K562 (cell line): Measurements from ENCODE around the gene CYB5R2. TPM values are rescaled to one million over a fixed set of nuclear protein-coding genes. Genes with fewer than 3 reads are reported as not detected.

Experiments
- ATAC-seq: fragments of 200-7000 bp; cut with Tn5 transposase; 3 replicates; pipeline ENCODE4 v1.9.1; 2020; ENCODE audit warnings: moderate library complexity
- BruUV-seq: library from RNA; stranded (reverse); fragments of 400-500 nt; replicated peaks from 2 replicates; lab custom pipeline; 2021; lab: Mats Ljungman, UMichigan
- CTCF ChIA-PET: fragments of 300-600 bp; formaldehyde crosslinking; extraction: SDS; loops from one replicate; lab custom pipeline; 2021; ENCODE audit warnings: low intra/inter-chr PET ratio; lab: Yijun Ruan, JAX
- POLR2A ChIA-PET: fragments of 300-600, 350-650 bp; sonication (Branson Sonifier 250); formaldehyde crosslinking; extraction: SDS; loops from one replicate; lab custom pipeline; 2021; ENCODE audit warnings: antibody characterized with exemption, inconsistent platforms; lab: Yijun Ruan, JAX
- DNase-seq, 4 experiments: peaks; one replicate each; pipeline versions ENCODE4 v3.0.0 to v3.0.0-alpha.2; 2011 to 2018; ENCODE audit warnings: low spot score in 3 of 4, mixed read lengths in 3 of 4; ENCODE audit errors: extremely low read depth in 1 of 4
- FAIRE-seq: peaks from 2 replicates; lab custom pipeline; 2011; peaks lifted over from hg19 to GRCh38; lab: Jason Lieb, UNC
- H2AFZ ChIP-seq: 2 replicates; pipeline ENCODE4 v1.6.0; 2011; ENCODE audit warnings: low read depth, low read length, control low read depth, inconsistent platforms
- H3K27ac ChIP-seq: fragments of 200-600 bp; 3 replicates; pipeline ENCODE4 v1.8.0; 2011; ENCODE audit warnings: low read depth, mild to moderate bottlenecking, control low read depth, inconsistent platforms, low read length, moderate library complexity, mixed read lengths; ENCODE audit errors: extremely low read depth
- H3K27me3 ChIP-seq, 2 experiments: fragments of 300-600 bp in 1 of 2; 2 replicates in 1 of 2; 3 replicates in 1 of 2; pipeline versions ENCODE4 v1.6.0 to v1.8.0; 2011; ENCODE audit warnings: inconsistent platforms in 2 of 2, low read length in 2 of 2, mild to moderate bottlenecking in 1 of 2, mixed read lengths in 1 of 2, moderate library complexity in 1 of 2; ENCODE audit not compliant: control insufficient read depth in 2 of 2, insufficient read depth in 2 of 2
- H3K36me3 ChIP-seq: fragments of 300-600 bp; 3 replicates; pipeline ENCODE4 v1.8.0; 2011; ENCODE audit warnings: mild to moderate bottlenecking, low read length, inconsistent platforms; ENCODE audit not compliant: control insufficient read depth, insufficient read depth
- H3K4me1 ChIP-seq, 2 experiments: fragments of 200-600 bp in 1 of 2; replicated peaks in 1 of 2; 2 replicates in 1 of 2; 3 replicates in 1 of 2; pipeline versions ENCODE4 v1.5.1 to v1.8.0; 2011; ENCODE audit warnings: inconsistent platforms in 2 of 2, low read length in 2 of 2, mild to moderate bottlenecking in 1 of 2, mixed read lengths in 1 of 2, moderate library complexity in 1 of 2; ENCODE audit not compliant: control insufficient read depth in 2 of 2, insufficient read depth in 2 of 2
- H3K4me2 ChIP-seq: 2 replicates; pipeline ENCODE4 v1.6.1; 2011; ENCODE audit warnings: low read length, control low read depth, inconsistent platforms, mixed read lengths; ENCODE audit not compliant: insufficient read depth
- H3K4me3 ChIP-seq: fragments of 200-600 bp; sonication (generic), shearing (Covaris generic); 2 replicates; pipeline ENCODE4 v1.5.1; 2016; ENCODE audit warnings: control low read depth, inconsistent platforms
- H3K79me2 ChIP-seq: fragments of 200-600 bp; 3 replicates; pipeline ENCODE4 v1.8.0; 2011; ENCODE audit warnings: low read length, inconsistent platforms; ENCODE audit not compliant: control insufficient read depth, insufficient read depth
- H3K9ac ChIP-seq, 2 experiments: 2 replicates each; pipeline versions ENCODE4 v1.6.0 to v1.6.1; 2011; ENCODE audit warnings: low read depth in 2 of 2, low read length in 2 of 2, control low read depth in 1 of 2, inconsistent platforms in 1 of 2, mild to moderate bottlenecking in 1 of 2, mixed read lengths in 1 of 2; ENCODE audit not compliant: insufficient read depth in 1 of 2
- H3K9me1 ChIP-seq: one replicate; pipeline ENCODE4 v1.6.0; 2011; ENCODE audit warnings: inconsistent platforms, mild to moderate bottlenecking, low read length, moderate library complexity; ENCODE audit not compliant: control insufficient read depth, insufficient read depth
- H3K9me3 ChIP-seq: replicated peaks from 2 replicates; pipeline ENCODE4 v1.5.1; 2011; ENCODE audit warnings: low read depth, low read length, inconsistent platforms; ENCODE audit not compliant: control insufficient read depth, insufficient read depth
- H4K20me1 ChIP-seq: replicated peaks from 2 replicates; pipeline ENCODE4 v1.6.1; 2011; ENCODE audit warnings: low read length, inconsistent platforms, mixed read lengths; ENCODE audit not compliant: control insufficient read depth, insufficient read depth
- ARID1B ChIP-seq: fragments of 450-650 bp; IDR thresholded peaks from 2 replicates; pipeline ENCODE4 v1.6.1; 2016; ENCODE audit warnings: antibody characterized with exemption, mild to moderate bottlenecking, inconsistent platforms
- ASH1L ChIP-seq: fragments of 450-650 bp; IDR thresholded peaks from 2 replicates; pipeline ENCODE4 v1.6.1; 2018; ENCODE audit warnings: borderline replicate concordance, mild to moderate bottlenecking, low read depth; ENCODE audit not compliant: partially characterized antibody
- BACH1 ChIP-seq: fragments of 200-800 bp; sonication (Bioruptor generic); IDR thresholded peaks from 2 replicates; pipeline ENCODE4 v1.6.1; 2016; ENCODE audit warnings: missing genetic modification characterization, missing compliant biosample characterization
- CBFA2T2 ChIP-seq: fragments of 450-650 bp; conservative IDR thresholded peaks from 2 replicates; pipeline ENCODE4 v1.6.1; 2017; ENCODE audit warnings: mild to moderate bottlenecking
- CTBP1 ChIP-seq: fragments of 450-650 bp; IDR thresholded peaks from 2 replicates; pipeline ENCODE4 v1.6.1; 2016; ENCODE audit warnings: borderline replicate concordance
- GABPA ChIP-seq: fragments of 200-800 bp; sonication (Bioruptor generic); conservative IDR thresholded peaks from 2 replicates; pipeline ENCODE4 v1.6.1; 2016; ENCODE audit warnings: low read depth, missing genetic modification characterization, missing compliant biosample characterization
- GTF2B ChIP-seq: IDR thresholded peaks from 2 replicates; pipeline ENCODE4 v1.6.1; 2011; ENCODE audit not compliant: insufficient read length; ENCODE audit errors: extremely low read depth
- ID3 ChIP-seq, 2 experiments: fragments of 250-450 bp in 1 of 2; fragments of 450-650 bp in 1 of 2; sonication (Bioruptor Pico) in 1 of 2; IDR thresholded peaks; 2 replicates each; pipeline versions ENCODE4 v1.6.1 to v1.8.0; 2016 to 2021; ENCODE audit warnings: mild to moderate bottlenecking in 2 of 2, moderate library complexity in 2 of 2, missing compliant biosample characterization in 1 of 2, missing genetic modification characterization in 1 of 2
- NCOA4 ChIP-seq: fragments of 450-650 bp; IDR thresholded peaks from 2 replicates; pipeline ENCODE4 v1.6.1; 2018; ENCODE audit warnings: mild to moderate bottlenecking; ENCODE audit not compliant: partially characterized antibody
- NCOA6 ChIP-seq: fragments of 450-650 bp; IDR thresholded peaks from 2 replicates; pipeline ENCODE4 v1.6.1; 2017; ENCODE audit warnings: mild to moderate bottlenecking
- NFXL1 ChIP-seq: fragments of 450-650 bp; formaldehyde crosslinking; IDR thresholded peaks from 2 replicates; pipeline ENCODE4 v1.4.0; 2021; ENCODE audit warnings: mild to moderate bottlenecking
- NR2C1 ChIP-seq, 2 experiments: fragments of 450-650 bp; IDR thresholded peaks; 2 replicates each; pipeline ENCODE4 v1.6.1; 2017; ENCODE audit warnings: mild to moderate bottlenecking in 2 of 2, antibody characterized with exemption in 1 of 2, inconsistent platforms in 1 of 2, missing compliant biosample characterization in 1 of 2, missing genetic modification characterization in 1 of 2
- RHOXF2B ChIP-seq: fragments of 250-450 bp; sonication (Bioruptor Pico); conservative IDR thresholded peaks from 2 replicates; pipeline ENCODE4 v1.5.1; 2021
- SMC3 ChIP-seq: conservative IDR thresholded peaks from 2 replicates; pipeline ENCODE4 v1.6.1; 2011; ENCODE audit warnings: low read depth, low read length, improper control_type of control experiment; ENCODE audit not compliant: insufficient read depth
- SRSF1 ChIP-seq: fragments of 200-400 bp; formaldehyde crosslinking; IDR thresholded peaks from 2 replicates; pipeline ENCODE4 v1.6.1; 2017; ENCODE audit warnings: mild to moderate bottlenecking, low read depth, low read length, moderate library complexity
- TFAM ChIP-seq: fragments of 250-450 bp; sonication (Bioruptor Pico); conservative IDR thresholded peaks from 2 replicates; pipeline ENCODE4 v1.5.0; 2021; ENCODE audit warnings: mild to moderate bottlenecking, moderate library complexity
- ZNF143 ChIP-seq: sonication (generic); formaldehyde crosslinking; IDR thresholded peaks from 2 replicates; pipeline ENCODE4 v1.9.0; 2022; ENCODE audit warnings: mild to moderate bottlenecking, missing genetic modification reagents
- ZNF175 ChIP-seq: fragments of 200-800 bp; sonication (Bioruptor generic); IDR thresholded peaks from 2 replicates; pipeline ENCODE4 v1.6.1; 2016; ENCODE audit warnings: low read depth, mild to moderate bottlenecking, missing genetic modification characterization, missing compliant biosample characterization
- ZNF766 ChIP-seq: fragments of 200-800 bp; sonication (Bioruptor generic); conservative IDR thresholded peaks from 2 replicates; pipeline ENCODE4 v1.6.1; 2016; ENCODE audit warnings: missing genetic modification characterization, missing compliant biosample characterization
- ZNF79 ChIP-seq: fragments of 250-450 bp; sonication (Bioruptor Pico); IDR thresholded peaks from 2 replicates; pipeline ENCODE4 v1.4.0; 2020; ENCODE audit warnings: low read depth, mild to moderate bottlenecking, moderate library complexity
- WGBS: fragments of 100-300 bp; shearing (Covaris generic); methylation state at CpG from one replicate; pipeline ENCODE4 v1.1.6; 2016; ENCODE audit warnings: low coverage, mixed read lengths; ENCODE audit not compliant: insufficient coverage; ENCODE audit errors: missing lambda C conversion rate; 5-methylcytosine and 5-hydroxymethylcytosine counted together
- in situ Hi-C: fragments of 300-500 bp; cut with MboI; formaldehyde crosslinking; loops from 4 replicates; pipeline ENCODE4 v1.15.0; 2018; ENCODE audit warnings: inconsistent platforms, mixed read lengths
- intact Hi-C: fragments of 100-400 bp; cut with micrococcal nuclease; formaldehyde crosslinking; loops from 2 replicates; pipeline ENCODE4 v1.14.2; 2022
- polyA plus RNA-seq, 8 experiments: library from polyadenylated mRNA; depleted of rRNA in 4 of 8; stranded (reverse) in 5 of 8; unstranded in 3 of 8; fragments of >200 nt; fragmentation: Nextera tagmentation in 2 of 8; fragmentation: Illumina TruSeq in 1 of 8; extraction: Ambion mirVana in 2 of 8; extraction: Trizol in 1 of 8; gene quantifications; 2 replicates each; pipeline versions ENCODE4 v1.2.1 to v1.2.3, GENCODE V29; 2011 to 2014; ENCODE audit warnings: inconsistent platforms in 1 of 8, missing spikeins in 1 of 8
- total RNA-seq, 7 experiments: library from RNA; depleted of rRNA in 6 of 7; stranded (reverse); fragments of >200 nt in 6 of 7; fragmentation: Illumina TruSeq in 2 of 7; extraction: Trizol in 2 of 7; gene quantifications; 2 replicates each; pipeline versions ENCODE4 v1.2.1 to v1.2.3, GENCODE V29; 2011 to 2021; ENCODE audit warnings: low replicate concordance in 1 of 7

Gene CYB5R2
- total and polyA plus RNA-seq, 9 of the 15 experiments (the other 6 are each of a cell fraction or from before 2014, with no cell fraction given) = 8.2 to 28.7 (median 13.6) TPM

DNA sequence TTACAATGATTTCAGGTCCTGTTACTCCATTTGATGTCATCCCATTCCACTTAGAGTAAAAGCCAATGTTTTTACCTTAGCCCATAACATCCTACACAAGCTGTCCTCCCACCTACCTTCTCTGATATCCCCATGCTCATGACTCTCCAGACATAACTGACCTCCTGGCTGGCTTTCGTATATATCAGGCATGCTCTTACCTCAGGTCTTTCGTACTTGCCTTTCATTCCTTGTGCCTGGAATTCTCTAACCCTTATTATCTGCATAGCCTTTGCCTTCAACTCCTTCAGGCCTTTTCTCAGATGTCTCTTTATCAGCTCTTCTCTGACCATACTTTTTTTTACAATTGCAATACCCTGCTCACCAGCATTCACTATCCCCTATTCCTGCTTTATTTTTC, 10.3 kb upstream of the CYB5R2 start:
- H3K9ac ChIP-seq = no peak overlapping the region
- no peaks in the 10 kb centered on the region; the same call in 1 of the 2 replicates for H4K20me1 ChIP-seq
- H3K9me1 ChIP-seq = no peaks in the 10 kb centered on the region
- intact Hi-C loops (no loop called here), in situ Hi-C loops (no loop called here)
- ATAC-seq (no peak), DNase-seq (no peak), FAIRE-seq (no peak)
- no peak overlapping the region for H3K27ac ChIP-seq
- H2AFZ ChIP-seq = no peak overlapping the region
- no peak overlapping the region for H3K4me2 ChIP-seq
- 0 out of 5 replicates have a peak, but pooled peaks cover 0 to 5% of the 10 kb centered on the region in 2 experiments for H3K27me3 ChIP-seq
- 0% methylated on average over 2 of the region's 2 CpGs for WGBS
- no peaks in the 10 kb centered on the region for H3K4me1 ChIP-seq
- no TSS peak for BruUV-seq
- no peak overlapping the region for H3K4me3 ChIP-seq
- CTCF ChIA-PET = no interaction called here
- no peaks in the 10 kb centered on the region for H3K36me3 ChIP-seq
- TF ChIP-seq BACH1 (tag) = no peak
- TF ChIP-seq ZNF79 = no peak
- TF ChIP-seq ASH1L = no peak
- TF ChIP-seq NFXL1 (CRISPR knock-in tag) = no peak
- TF ChIP-seq ARID1B = no peak
- no peak for TF ChIP-seq ZNF175
- no peak for TF ChIP-seq GTF2B
- TF ChIP-seq CTBP1 = no peak
- TF ChIP-seq ZNF766 = no peak
- no peak for TF ChIP-seq ZNF143 (CRISPR knock-in tag)
- TF ChIP-seq TFAM = no peak
- TF ChIP-seq NCOA4 = no peak
- TF ChIP-seq CBFA2T2 = no peak
- TF ChIP-seq NR2C1 (IDR thresholded peaks at IDR 0.05) = no peak
- no peak for TF ChIP-seq NR2C1 (tag; IDR thresholded peaks at IDR 0.05)
- TF ChIP-seq NCOA6 = no peak
- TF ChIP-seq RHOXF2B (CRISPR knock-in tag) = no peak
- no peak for TF ChIP-seq SRSF1
- TF ChIP-seq SMC3 = no peak
- no peak for TF ChIP-seq ID3 (CRISPR knock-in tag; IDR thresholded peaks at IDR 0.05)
- no peak for TF ChIP-seq ID3 (tag; IDR thresholded peaks at IDR 0.05)
- no peak for TF ChIP-seq GABPA
- POLR2A ChIA-PET = no interaction called here
- H3K9me3 ChIP-seq = no peaks in the 10 kb centered on the region
- H3K79me2 ChIP-seq = no peaks in the 10 kb centered on the region
